ENCODE data around the gene MAP2K5. TPM values are rescaled to one million over a fixed set of nuclear protein-coding genes. Genes with fewer than 3 reads are reported as not detected.

The MAP2K5 gene
- polyA plus RNA-seq, 2 of the 4 experiments (the other 2 are of a cell fraction), result 7.8 to 11.0 TPM

DNA sequence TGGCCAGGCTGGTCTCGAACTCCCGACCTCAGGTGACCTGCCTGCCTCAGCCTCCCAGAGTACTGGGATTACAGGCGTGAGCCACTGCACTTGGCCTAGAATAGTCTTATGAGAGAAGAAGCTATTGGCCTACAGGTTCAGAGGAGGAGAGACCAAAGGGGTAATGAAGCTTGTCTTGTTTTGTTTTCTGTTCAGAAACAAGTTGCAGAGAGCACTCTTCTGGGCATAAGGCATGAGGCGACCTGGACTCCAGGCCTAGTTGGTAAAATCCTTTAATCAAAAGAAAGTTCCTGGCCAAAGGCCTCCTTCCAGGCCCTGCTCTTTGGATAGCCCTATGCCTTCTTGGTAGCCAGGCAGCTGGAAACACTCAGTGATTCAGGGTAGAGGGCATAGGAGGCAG, 195.6 kb downstream of the MAP2K5 start:
- no peaks in the 10 kb centered on the region for H3K9me3 ChIP-seq
- FAIRE-seq (no peak), DNase-seq (ENCODE audit: low read depth in 1 of 2, low spot score in 1 of 2) (no peak), ATAC-seq (no peak)
- no peak overlapping the region for H3K4me3 ChIP-seq
- WGBS (ENCODE audit: missing lambda C conversion rate), result 59% methylated on average over 4 of the region's 4 CpGs
- TF ChIP-seq ZC3H11A (IDR thresholded peaks at IDR 0.05) (no peak), ZSCAN20 (CRISPR knock-in tag; IDR thresholded peaks at IDR 0.05) (no peak), ESRRA (IDR thresholded peaks at IDR 0.05; ENCODE audit: borderline replicate concordance, low read length) (no peak)
- no peak overlapping the region for H3K27ac ChIP-seq
- POLR2A ChIA-PET, result no interaction called here
- CTCF ChIA-PET, result interaction anchor here (0.6 to 1.0 kb wide), 3 partner anchors 9 to 114 kb away, joined by 3 read pairs; no protein-coding TSS in a partner anchor
- H3K4me2 ChIP-seq, result no peak overlapping the region
- H3K4me1 ChIP-seq, result no peaks in the 10 kb centered on the region

DNA sequence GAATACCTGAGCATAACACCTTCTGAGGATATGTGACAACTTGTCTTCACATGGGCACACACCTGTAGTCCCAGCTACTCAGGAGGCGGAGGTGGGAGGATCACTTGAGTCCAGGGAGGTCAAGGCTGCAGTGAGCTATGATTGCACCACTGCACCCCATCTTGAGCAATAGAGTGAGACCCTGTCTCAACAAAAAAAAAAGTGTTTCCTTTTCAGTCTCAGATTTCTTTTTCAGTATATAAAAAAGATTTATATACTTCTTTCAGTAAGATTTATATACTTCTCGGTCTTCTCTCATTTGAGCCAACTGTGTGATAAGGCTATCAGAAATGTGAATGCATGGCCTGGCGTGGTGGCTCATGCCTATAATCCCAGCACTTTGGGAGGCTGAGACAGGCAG, 197.9 kb downstream of the MAP2K5 start:
- WGBS (ENCODE audit: missing lambda C conversion rate), result 93% methylated on average over 3 of the region's 3 CpGs
- Histone ChIP-seq H3K4me3 (no peak overlapping the region), H3K4me1 (peaks cover 3% of the 10 kb centered on the region; the same call in 2 of the 3 replicates), H3K27ac (no peak overlapping the region), H3K9me3 (no peaks in the 10 kb centered on the region), H3K4me2 (no peak overlapping the region)
- CTCF ChIA-PET, result interaction anchor here (1.3 kb wide), 1 partner anchor 8 kb away, joined by 3 read pairs; no protein-coding TSS in a partner anchor
- TF ChIP-seq MAFK (IDR thresholded peaks at IDR 0.05; ENCODE audit: partially characterized antibody) (no peak), RAD21 (conservative IDR thresholded peaks at IDR 0.05 in 1 of 2, IDR thresholded peaks at IDR 0.05 in 1 of 2) (no peak)
- POLR2A ChIA-PET, result no interaction called here
- DNase-seq (ENCODE audit: low read depth in 1 of 2, low spot score in 1 of 2) (no peak), FAIRE-seq (no peak), ATAC-seq (no peak)

DNA sequence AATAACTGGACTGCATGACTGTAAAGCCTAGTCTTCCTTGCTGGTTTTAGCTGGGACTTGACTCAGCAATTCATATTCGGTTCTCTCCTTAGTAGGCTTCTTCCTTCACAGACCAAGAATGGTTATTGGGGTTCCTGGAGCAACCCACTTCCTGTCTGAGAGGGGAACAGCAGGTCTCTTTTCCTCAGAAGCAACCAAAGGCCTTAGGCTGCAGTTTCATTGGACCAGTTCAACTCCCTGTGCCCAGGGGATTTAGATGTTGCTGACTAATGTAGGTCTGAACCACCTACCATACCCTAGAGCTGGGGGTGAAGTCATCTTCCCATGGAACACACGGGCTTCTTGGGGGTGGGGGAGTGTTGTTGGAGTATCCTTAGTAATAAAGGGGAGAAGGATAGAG, 198.8 kb downstream of the MAP2K5 start:
- H3K9me3 ChIP-seq, result no peaks in the 10 kb centered on the region
- no peak overlapping the region for H3K27ac ChIP-seq
- DNase-seq (ENCODE audit: low read depth in 1 of 2, low spot score in 1 of 2) (no peak), FAIRE-seq (no peak), ATAC-seq (no peak)
- WGBS (ENCODE audit: missing lambda C conversion rate), result 55% methylated on average over 2 of the region's 2 CpGs
- peaks cover 11% of the 10 kb centered on the region; the same call in 2 of the 3 replicates for H3K4me1 ChIP-seq
- CTCF ChIA-PET, result interaction anchor here (0.6 to 1.1 kb wide), 3 partner anchors 30 to 170 kb away, joined by 3 to 5 read pairs (median 4); no protein-coding TSS in a partner anchor
- POLR2A ChIA-PET, result no interaction called here
- H3K4me3 ChIP-seq, result no peak overlapping the region
- TF ChIP-seq HOXA7 (CRISPR knock-in tag; IDR thresholded peaks at IDR 0.05) (no peak), POLR2AphosphoS2 (conservative IDR thresholded peaks at IDR 0.05; ENCODE audit: low read length) (no peak)
- no peak overlapping the region for H3K4me2 ChIP-seq

DNA sequence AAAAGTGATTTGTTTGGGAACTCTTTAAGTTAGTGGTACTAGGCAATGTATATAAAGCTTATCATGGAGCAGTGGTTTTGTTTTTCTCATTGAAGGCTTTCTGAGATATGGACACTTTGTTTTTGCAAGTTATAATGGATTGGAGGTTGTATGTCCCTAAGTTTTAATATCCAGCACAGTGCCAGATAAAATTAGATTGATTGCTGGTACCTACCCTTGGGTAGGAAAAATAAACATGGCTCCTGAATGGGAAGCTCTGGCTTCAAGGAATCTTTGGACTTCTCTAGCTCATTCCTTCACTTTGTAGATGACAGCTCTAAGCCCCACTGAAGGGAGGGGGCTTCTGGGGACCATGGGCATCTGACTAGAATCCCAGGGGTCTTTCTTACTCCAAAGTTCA, 201.1 kb downstream of the MAP2K5 start:
- TF ChIP-seq, protein P1, sequence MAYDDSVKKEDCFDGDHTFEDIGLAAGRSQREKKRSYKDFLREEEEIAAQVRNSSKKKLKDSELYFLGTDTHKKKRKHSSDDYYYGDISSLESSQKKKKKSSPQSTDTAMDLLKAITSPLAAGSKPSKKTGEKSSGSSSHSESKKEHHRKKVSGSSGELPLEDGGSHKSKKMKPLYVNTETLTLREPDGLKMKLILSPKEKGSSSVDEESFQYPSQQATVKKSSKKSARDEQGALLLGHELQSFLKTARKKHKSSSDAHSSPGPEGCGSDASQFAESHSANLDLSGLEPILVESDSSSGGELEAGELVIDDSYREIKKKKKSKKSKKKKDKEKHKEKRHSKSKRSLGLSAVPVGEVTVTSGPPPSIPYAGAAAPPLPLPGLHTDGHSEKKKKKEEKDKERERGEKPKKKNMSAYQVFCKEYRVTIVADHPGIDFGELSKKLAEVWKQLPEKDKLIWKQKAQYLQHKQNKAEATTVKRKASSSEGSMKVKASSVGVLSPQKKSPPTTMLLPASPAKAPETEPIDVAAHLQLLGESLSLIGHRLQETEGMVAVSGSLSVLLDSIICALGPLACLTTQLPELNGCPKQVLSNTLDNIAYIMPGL (CRISPR knock-in tag; IDR thresholded peaks at IDR 0.05; ENCODE audit: borderline replicate concordance), result no peak
- TF ChIP-seq, protein P2, sequence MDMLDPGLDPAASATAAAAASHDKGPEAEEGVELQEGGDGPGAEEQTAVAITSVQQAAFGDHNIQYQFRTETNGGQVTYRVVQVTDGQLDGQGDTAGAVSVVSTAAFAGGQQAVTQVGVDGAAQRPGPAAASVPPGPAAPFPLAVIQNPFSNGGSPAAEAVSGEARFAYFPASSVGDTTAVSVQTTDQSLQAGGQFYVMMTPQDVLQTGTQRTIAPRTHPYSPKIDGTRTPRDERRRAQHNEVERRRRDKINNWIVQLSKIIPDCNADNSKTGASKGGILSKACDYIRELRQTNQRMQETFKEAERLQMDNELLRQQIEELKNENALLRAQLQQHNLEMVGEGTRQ (IDR thresholded peaks at IDR 0.05), result no peak
- TF ChIP-seq RARB (CRISPR knock-in tag; IDR thresholded peaks at IDR 0.05), result no peak
- no peak for TF ChIP-seq ZSCAN20 (CRISPR knock-in tag; IDR thresholded peaks at IDR 0.05)
- TF ChIP-seq, protein P3, sequence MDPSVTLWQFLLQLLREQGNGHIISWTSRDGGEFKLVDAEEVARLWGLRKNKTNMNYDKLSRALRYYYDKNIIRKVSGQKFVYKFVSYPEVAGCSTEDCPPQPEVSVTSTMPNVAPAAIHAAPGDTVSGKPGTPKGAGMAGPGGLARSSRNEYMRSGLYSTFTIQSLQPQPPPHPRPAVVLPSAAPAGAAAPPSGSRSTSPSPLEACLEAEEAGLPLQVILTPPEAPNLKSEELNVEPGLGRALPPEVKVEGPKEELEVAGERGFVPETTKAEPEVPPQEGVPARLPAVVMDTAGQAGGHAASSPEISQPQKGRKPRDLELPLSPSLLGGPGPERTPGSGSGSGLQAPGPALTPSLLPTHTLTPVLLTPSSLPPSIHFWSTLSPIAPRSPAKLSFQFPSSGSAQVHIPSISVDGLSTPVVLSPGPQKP (IDR thresholded peaks at IDR 0.05; ENCODE audit: low read depth, low read length), result no peak
- TF ChIP-seq, protein P4, sequence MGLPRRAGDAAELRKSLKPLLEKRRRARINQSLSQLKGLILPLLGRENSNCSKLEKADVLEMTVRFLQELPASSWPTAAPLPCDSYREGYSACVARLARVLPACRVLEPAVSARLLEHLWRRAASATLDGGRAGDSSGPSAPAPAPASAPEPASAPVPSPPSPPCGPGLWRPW (IDR thresholded peaks at IDR 0.05), result no peak
- TF ChIP-seq ESRRA (IDR thresholded peaks at IDR 0.05; ENCODE audit: borderline replicate concordance, low read length), result no peak
- no peak for TF ChIP-seq EP300 (IDR thresholded peaks at IDR 0.05)
- TF ChIP-seq, protein P5, sequence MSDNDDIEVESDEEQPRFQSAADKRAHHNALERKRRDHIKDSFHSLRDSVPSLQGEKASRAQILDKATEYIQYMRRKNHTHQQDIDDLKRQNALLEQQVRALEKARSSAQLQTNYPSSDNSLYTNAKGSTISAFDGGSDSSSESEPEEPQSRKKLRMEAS (IDR thresholded peaks at IDR 0.05), result no peak
- no peak for TF ChIP-seq HEYL (CRISPR knock-in tag; IDR thresholded peaks at IDR 0.05)
- no peak for TF ChIP-seq FOSB (CRISPR knock-in tag; IDR thresholded peaks at IDR 0.05)
- no peak for TF ChIP-seq ZNF302 (CRISPR knock-in tag; IDR thresholded peaks at IDR 0.05)
- TF ChIP-seq CBX2 (IDR thresholded peaks at IDR 0.05; ENCODE audit: borderline replicate concordance, low read depth), result no peak
- TF ChIP-seq, protein P6, sequence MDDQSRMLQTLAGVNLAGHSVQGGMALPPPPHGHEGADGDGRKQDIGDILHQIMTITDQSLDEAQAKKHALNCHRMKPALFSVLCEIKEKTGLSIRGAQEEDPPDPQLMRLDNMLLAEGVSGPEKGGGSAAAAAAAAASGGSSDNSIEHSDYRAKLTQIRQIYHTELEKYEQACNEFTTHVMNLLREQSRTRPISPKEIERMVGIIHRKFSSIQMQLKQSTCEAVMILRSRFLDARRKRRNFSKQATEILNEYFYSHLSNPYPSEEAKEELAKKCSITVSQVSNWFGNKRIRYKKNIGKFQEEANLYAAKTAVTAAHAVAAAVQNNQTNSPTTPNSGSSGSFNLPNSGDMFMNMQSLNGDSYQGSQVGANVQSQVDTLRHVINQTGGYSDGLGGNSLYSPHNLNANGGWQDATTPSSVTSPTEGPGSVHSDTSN (IDR thresholded peaks at IDR 0.05), result no peak
- no peak for TF ChIP-seq POLR2AphosphoS2 (conservative IDR thresholded peaks at IDR 0.05; ENCODE audit: low read length)
- no peak for TF ChIP-seq CBX8 (IDR thresholded peaks at IDR 0.05)
- TF ChIP-seq PHF8 (IDR thresholded peaks at IDR 0.05; ENCODE audit: borderline replicate concordance, low read depth), result no peak
- TF ChIP-seq JUNB (IDR thresholded peaks at IDR 0.05), result no peak
- no peak for TF ChIP-seq MAZ (IDR thresholded peaks at IDR 0.05; ENCODE audit: borderline replicate concordance, low read depth, low read length)
- H3K9me3 ChIP-seq, result no peaks in the 10 kb centered on the region
- H3K4me3 ChIP-seq, result no peak overlapping the region
- DNase-seq (ENCODE audit: low read depth in 1 of 2, low spot score in 1 of 2) (no peak), FAIRE-seq (no peak), ATAC-seq (no peak)
- CTCF ChIA-PET, result interaction anchor here (1.3 to 2.0 kb wide), 2 partner anchors 10 to 11 kb away, joined by 3 to 11 read pairs; no protein-coding TSS in a partner anchor
- POLR2A ChIA-PET, result no interaction called here
- H3K27ac ChIP-seq, result no peak overlapping the region
- no peak overlapping the region for H3K4me2 ChIP-seq
- peaks cover 11% of the 10 kb centered on the region; the same call in 2 of the 3 replicates for H3K4me1 ChIP-seq
